ENCODE data around the gene PBX3. TPM values are rescaled to one million over a fixed set of nuclear protein-coding genes. Genes with fewer than 3 reads are reported as not detected.

Gene PBX3
- total RNA-seq, 2 donors from 2014 or later = 71.1 to 91.5 TPM

- H3K4me1 ChIP-seq = peaks cover 0 to 55% of the 10 kb centered on the region in 2 donors
- no peak for DNase-seq (ENCODE audit: low spot score)
- no peak for TF ChIP-seq CTCF (IDR thresholded peaks at IDR 0.05)
Measured at GRCh38 chr9:125755340-125755739, 8.2 kb downstream of the PBX3 start.

GRCh38 chr9:125756518-125756917 lies 9.3 kb downstream of the PBX3 start:
- Histone ChIP-seq H3K27me3 (no peaks in the 10 kb centered on the region), H3K27ac (no peak overlapping the region), H3K4me1 (peaks cover 0 to 47% of the 10 kb centered on the region in 2 donors), H3K9me3 (no peaks in the 10 kb centered on the region), H3K4me3 (no peak overlapping the region), H3K36me3 (no peaks in the 10 kb centered on the region)
- no peak for TF ChIP-seq CTCF (IDR thresholded peaks at IDR 0.05)
- no peak for DNase-seq (ENCODE audit: low spot score)

More at GRCh38 chr9:125755340-125755739, 8.2 kb downstream of the PBX3 start:
- Histone ChIP-seq H3K4me3 (no peak overlapping the region), H3K27me3 (no peaks in the 10 kb centered on the region), H3K36me3 (no peaks in the 10 kb centered on the region), H3K9me3 (no peaks in the 10 kb centered on the region), H3K27ac (no peak overlapping the region)

DNA sequence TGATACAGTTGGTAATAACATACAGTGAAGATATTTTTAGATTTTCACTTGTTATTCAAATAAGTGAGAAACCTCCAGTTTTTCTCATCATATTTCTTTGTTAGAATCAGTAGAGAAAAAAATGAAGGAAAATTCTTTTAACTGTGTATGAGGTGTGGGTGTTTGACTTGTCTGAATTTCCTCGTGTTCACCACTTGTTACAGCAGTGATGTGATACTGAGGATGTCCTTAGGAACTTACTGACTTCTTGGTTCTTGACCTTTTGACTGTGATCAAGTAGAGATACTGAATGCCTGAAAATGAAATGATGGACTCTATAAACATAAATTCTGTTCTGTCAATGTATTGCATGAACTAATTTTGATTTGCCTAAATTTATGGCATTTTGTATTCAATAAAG lies 10.7 kb downstream of the PBX3 start:
- DNase-seq (ENCODE audit: low spot score) = no peak
- H3K4me1 ChIP-seq = peaks cover 0 to 51% of the 10 kb centered on the region in 2 donors

DNA sequence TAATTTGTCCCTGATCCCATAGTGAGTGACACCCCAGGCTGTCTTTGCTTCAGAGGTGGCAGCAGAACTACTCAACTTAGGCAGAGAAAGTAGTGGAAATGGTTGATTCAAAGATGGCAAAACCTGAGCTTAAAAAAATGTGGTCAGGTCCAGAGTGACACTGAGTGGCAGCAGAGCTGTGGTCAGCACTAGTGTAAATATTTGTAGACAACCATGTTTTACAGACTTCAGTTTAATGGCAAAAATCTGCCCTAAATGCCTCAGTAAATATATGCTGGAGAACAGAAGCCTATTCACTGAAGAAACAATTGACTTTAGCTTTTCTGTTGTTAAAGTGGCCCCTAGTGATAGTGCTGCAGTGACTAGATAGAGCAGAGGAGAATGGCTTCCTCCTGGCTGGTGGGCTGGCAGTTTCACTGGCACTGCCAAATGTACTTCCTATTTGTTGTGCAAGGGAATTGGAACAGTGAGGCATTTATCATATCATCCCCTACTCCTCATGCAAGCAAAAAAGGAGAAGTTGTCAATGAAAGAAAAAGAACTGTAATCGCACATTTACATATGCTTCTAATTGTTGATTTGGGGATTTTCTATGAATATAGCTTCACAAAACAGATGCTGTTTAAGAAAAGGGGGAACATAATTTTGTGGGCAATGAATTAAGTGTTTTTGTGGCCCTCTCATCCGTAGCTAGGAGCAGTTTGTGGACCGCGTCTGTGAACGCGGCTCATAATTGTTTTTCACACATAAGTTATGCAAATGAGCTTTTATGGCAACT lies 12.0 kb downstream of the PBX3 start:
- Histone ChIP-seq H3K27ac (peak overlapping the region; percentile 14 to 32), H3K9me3 (no peaks in the 10 kb centered on the region), H3K4me3 (peak overlapping the region; percentile 12 to 29), H3K4me1 (peaks cover 0 to 61% of the 10 kb centered on the region in 2 donors), H3K27me3 (no peaks in the 10 kb centered on the region), H3K36me3 (no peaks in the 10 kb centered on the region)
- DNase-seq (ENCODE audit: low spot score) = no peak
- TF ChIP-seq CTCF (IDR thresholded peaks at IDR 0.05) = no peak

More for the DNA sequence above, 10.7 kb downstream of the PBX3 start:
- H3K27ac ChIP-seq = no peak overlapping the region
- no peaks in the 10 kb centered on the region for H3K27me3 ChIP-seq
- no peak for TF ChIP-seq CTCF (IDR thresholded peaks at IDR 0.05)
- H3K9me3 ChIP-seq = no peaks in the 10 kb centered on the region
- H3K4me3 ChIP-seq = no peak overlapping the region
- H3K36me3 ChIP-seq = no peaks in the 10 kb centered on the region

GRCh38 chr9:125759764-125760129 lies 12.6 kb downstream of the PBX3 start:
- peaks cover 0 to 56% of the 10 kb centered on the region in 2 donors for H3K4me1 ChIP-seq
- H3K27me3 ChIP-seq = no peaks in the 10 kb centered on the region
- TF ChIP-seq CTCF (IDR thresholded peaks at IDR 0.05) = no peak
- no peaks in the 10 kb centered on the region for H3K36me3 ChIP-seq
- no peak for DNase-seq (ENCODE audit: low spot score)
- H3K27ac ChIP-seq = peak overlapping the region; percentile 14 to 32
- H3K9me3 ChIP-seq = no peaks in the 10 kb centered on the region
- peak overlapping the region; percentile 12 to 29 for H3K4me3 ChIP-seq
